ENCODE results near the gene MBOAT1. TPM values are rescaled to one million over a fixed set of nuclear protein-coding genes. Genes with fewer than 3 reads are reported as not detected.

The MBOAT1 gene
- total and polyA plus RNA-seq, 3 donors from 2014 or later: 4.1 to 5.3 (median 4.5) TPM

DNA sequence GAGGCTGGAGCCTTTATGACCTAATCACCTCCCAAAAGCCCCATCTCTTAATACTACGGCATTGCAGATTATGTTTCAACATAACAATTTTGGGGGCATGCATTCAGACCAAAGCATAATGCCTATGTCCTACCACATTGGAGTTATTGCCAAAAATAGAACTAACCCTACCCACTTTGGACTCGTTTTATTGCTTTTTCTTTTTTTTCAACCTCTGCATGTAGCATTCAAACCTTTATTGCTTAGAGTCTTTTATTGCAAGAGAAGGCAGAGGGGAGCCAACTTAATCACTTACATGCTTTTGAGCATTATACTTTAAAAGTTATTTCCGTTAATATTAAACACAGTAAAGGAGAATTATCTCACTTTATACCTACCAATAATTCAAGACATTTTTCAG lies 8.1 kb upstream of the MBOAT1 start:
- 84 to 89% methylated on average over 3 of the region's 3 CpGs for WGBS, 2 donors
- Histone ChIP-seq H3K27me3 (no peaks in the 10 kb centered on the region), H3K27ac (no peak overlapping the region), H3K36me3 (ENCODE audit: low read depth, missing control alignments) (no peaks in the 10 kb centered on the region), H3K9me3 (no peaks in the 10 kb centered on the region), H3K4me1 (peaks cover 5% of the 10 kb centered on the region), H3K4me3 (no peak overlapping the region)
- no peak for DNase-seq
- TF ChIP-seq CTCF (IDR thresholded peaks at IDR 0.05) (no peak), POLR2A (IDR thresholded peaks at IDR 0.05) (no peak)
- intact Hi-C loops (cut with DNase I; ENCODE audit: low total_unique reads): no loop called here

GRCh38 chr6:20217891-20218290 lies 5.6 kb upstream of the MBOAT1 start:
- no peak for DNase-seq
- H3K36me3 ChIP-seq (ENCODE audit: low read depth, missing control alignments): no peaks in the 10 kb centered on the region
- no peaks in the 10 kb centered on the region for H3K9me3 ChIP-seq
- no peak for TF ChIP-seq CTCF (IDR thresholded peaks at IDR 0.05)
- no peak for TF ChIP-seq POLR2A (IDR thresholded peaks at IDR 0.05)
- H3K4me1 ChIP-seq: peaks cover 13% of the 10 kb centered on the region
- no peak overlapping the region for H3K27ac ChIP-seq
- no peaks in the 10 kb centered on the region for H3K27me3 ChIP-seq
- no peak overlapping the region for H3K4me3 ChIP-seq
- 65 to 69% methylated on average over 2 of the region's 2 CpGs for WGBS, 2 donors
- intact Hi-C loops (cut with DNase I; ENCODE audit: low total_unique reads): no loop called here

GRCh38 chr6:20217324-20217855 lies 5.1 kb upstream of the MBOAT1 start:
- H3K4me1 ChIP-seq: peaks cover 13% of the 10 kb centered on the region
- no peak overlapping the region for H3K4me3 ChIP-seq
- H3K27me3 ChIP-seq: no peaks in the 10 kb centered on the region
- WGBS, 2 donors: 31 to 54% methylated on average over 5 of the region's 5 CpGs
- no peaks in the 10 kb centered on the region for H3K36me3 ChIP-seq (ENCODE audit: low read depth, missing control alignments)
- no peak overlapping the region for H3K27ac ChIP-seq
- no peak for DNase-seq
- intact Hi-C loops (cut with DNase I; ENCODE audit: low total_unique reads): no loop called here
- no peaks in the 10 kb centered on the region for H3K9me3 ChIP-seq
- TF ChIP-seq POLR2A (IDR thresholded peaks at IDR 0.05) (no peak), CTCF (IDR thresholded peaks at IDR 0.05) (no peak)

GRCh38 chr6:20215310-20215709 lies 3.0 kb upstream of the MBOAT1 start:
- Histone ChIP-seq H3K27ac (no peak overlapping the region), H3K4me3 (no peak overlapping the region), H3K36me3 (ENCODE audit: low read depth, missing control alignments) (no peaks in the 10 kb centered on the region), H3K9me3 (no peaks in the 10 kb centered on the region), H3K27me3 (no peaks in the 10 kb centered on the region), H3K4me1 (peaks cover 17% of the 10 kb centered on the region)
- intact Hi-C loops (cut with DNase I; ENCODE audit: low total_unique reads): no loop called here
- DNase-seq: no peak
- TF ChIP-seq POLR2A (IDR thresholded peaks at IDR 0.05): no peak
- TF ChIP-seq CTCF (IDR thresholded peaks at IDR 0.05): no peak

DNA sequence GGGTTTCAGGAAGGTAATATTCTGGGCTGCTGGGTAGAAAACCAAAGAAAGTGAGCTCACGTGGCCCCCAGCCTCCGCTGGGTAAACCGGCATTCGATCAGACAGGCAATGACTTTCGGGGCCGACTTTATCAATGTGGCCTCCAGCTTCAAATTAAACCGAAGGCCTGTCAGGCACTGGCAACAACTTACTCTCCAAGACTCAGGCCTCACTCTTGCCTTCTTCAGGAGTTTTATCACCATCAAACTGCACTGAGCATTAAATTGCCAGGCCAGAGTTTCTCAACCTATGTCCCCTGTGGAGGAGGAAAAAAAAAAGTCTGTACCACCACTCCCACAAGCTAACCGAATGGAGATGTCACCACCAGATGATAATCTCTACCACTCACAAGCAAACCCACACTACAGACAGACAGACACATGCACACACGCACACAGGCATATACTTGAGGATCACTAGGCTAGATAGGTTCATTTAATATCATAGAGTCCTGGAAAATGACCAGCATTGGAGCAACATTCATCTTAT lies 1.1 kb upstream of the MBOAT1 start:
- TF ChIP-seq CTCF (IDR thresholded peaks at IDR 0.05) (no peak), POLR2A (IDR thresholded peaks at IDR 0.05) (no peak)
- intact Hi-C loops (cut with DNase I; ENCODE audit: low total_unique reads): no loop called here
- peak overlapping the region; percentile 61 to 84 for H3K27ac ChIP-seq
- DNase-seq: no peak
- H3K4me1 ChIP-seq: peaks cover 17% of the 10 kb centered on the region
- no peaks in the 10 kb centered on the region for H3K27me3 ChIP-seq
- H3K9me3 ChIP-seq: no peaks in the 10 kb centered on the region
- H3K36me3 ChIP-seq (ENCODE audit: low read depth, missing control alignments): no peaks in the 10 kb centered on the region
- peak overlapping the region; percentile 64 to 77 for H3K4me3 ChIP-seq
- 33 to 41% methylated on average over 9 of the region's 9 CpGs for WGBS, 2 donors

All from testis (tissue), 3 donors.